DOHH2 (cell line): Measurements from ENCODE around the gene RNF13.

Source experiments
- CTCF ChIP-seq: fragments of 200-600 bp; sonication (generic); IDR thresholded peaks from one replicate; pipeline ENCODE4 v1.5.1; 2014; ENCODE audit warnings: antibody characterized with exemption, mild to moderate bottlenecking, low read depth, low read length; ENCODE audit not compliant: poor library complexity, severe bottlenecking
- EZH2phosphoT487 ChIP-seq: fragments of 200-600 bp; sonication (generic); IDR thresholded peaks from 2 replicates; pipeline ENCODE4 v1.6.1; 2017; ENCODE audit warnings: borderline replicate concordance, mild to moderate bottlenecking, antibody characterized with exemption, low read length, moderate library complexity, mixed read lengths

DNA sequence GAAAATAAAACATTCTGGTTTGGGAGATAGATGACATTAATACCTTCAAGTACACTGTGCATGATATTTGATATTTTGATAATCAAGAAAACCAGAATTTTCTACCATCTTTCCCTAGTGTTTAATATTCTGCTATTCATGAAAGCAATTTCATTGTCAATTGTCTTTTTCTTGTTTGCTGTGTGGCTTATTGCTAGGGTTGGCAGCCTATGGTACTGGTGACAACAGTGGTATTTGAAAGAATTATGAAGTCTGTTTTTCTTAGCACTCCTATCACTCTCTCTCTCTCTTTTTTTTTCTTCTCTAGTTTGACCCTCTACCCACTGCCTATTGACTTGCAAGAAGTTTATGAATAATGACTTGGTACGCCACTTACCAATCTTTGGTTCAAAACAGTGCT is 15.4 kb downstream of the RNF13 start:
- no peak for TF ChIP-seq CTCF
- no peak for TF ChIP-seq EZH2phosphoT487
